DOHH2 (cell line): ENCODE data around the gene METTL17.

Experiments
- H3F3A ChIP-seq: fragments of 200-600 bp; sonication (generic), shearing (Covaris generic); 2 replicates; pipeline ENCODE4 v1.6.0; 2016; ENCODE audit warnings: antibody characterized with exemption, mild to moderate bottlenecking; ENCODE audit not compliant: control insufficient read depth, insufficient read depth
- H3K27ac ChIP-seq: fragments of 200-600 bp; sonication (generic); 2 replicates; pipeline ENCODE4 v1.5.1; 2014; ENCODE audit warnings: low read depth, mild to moderate bottlenecking, low read length, moderate library complexity
- H3K27me3 ChIP-seq: fragments of 200-600 bp; sonication (generic); 2 replicates; pipeline ENCODE4 v1.6.1; 2014; ENCODE audit warnings: mild to moderate bottlenecking, low read length, mixed read lengths; ENCODE audit not compliant: control insufficient read depth
- H3K36me3 ChIP-seq: fragments of 200-600 bp; sonication (generic); 2 replicates; pipeline ENCODE4 v1.6.1; 2014; ENCODE audit warnings: mild to moderate bottlenecking, low read length, moderate library complexity, mixed read lengths; ENCODE audit not compliant: control insufficient read depth
- H3K4me1 ChIP-seq: fragments of 200-600 bp; sonication (generic); 2 replicates; pipeline ENCODE4 v1.6.1; 2014; ENCODE audit warnings: mild to moderate bottlenecking, low read length, mixed read lengths; ENCODE audit not compliant: control insufficient read depth
- H3K4me2 ChIP-seq: fragments of 200-600 bp; sonication (generic); 2 replicates; pipeline ENCODE4 v1.6.0; 2014; ENCODE audit warnings: mild to moderate bottlenecking, low read length, moderate library complexity
- H3K4me3 ChIP-seq: fragments of 200-600 bp; sonication (generic); 2 replicates; pipeline ENCODE4 v1.5.1; 2014; ENCODE audit warnings: mild to moderate bottlenecking, low read length, mixed read lengths
- H3K79me2 ChIP-seq: fragments of 200-600 bp; sonication (generic); 2 replicates; pipeline ENCODE4 v1.6.1; 2014; ENCODE audit warnings: mild to moderate bottlenecking, low read length, mixed read lengths; ENCODE audit not compliant: control insufficient read depth
- H3K9me2 ChIP-seq: fragments of 200-600 bp; sonication (generic); replicated peaks from 2 replicates; pipeline ENCODE4 v1.6.1; 2014; ENCODE audit warnings: mild to moderate bottlenecking, low read length, mixed read lengths; ENCODE audit not compliant: control insufficient read depth
- H3K9me3 ChIP-seq: fragments of 200-600 bp; sonication (generic); 2 replicates; pipeline ENCODE4 v1.6.1; 2014; ENCODE audit warnings: antibody characterized with exemption, low read length, mixed read lengths; ENCODE audit not compliant: control insufficient read depth, insufficient read depth
- H4K20me1 ChIP-seq: fragments of 200-600 bp; sonication (generic); 2 replicates; pipeline ENCODE4 v1.6.0; 2014; ENCODE audit warnings: low read depth, mild to moderate bottlenecking, antibody characterized with exemption, low read length, moderate library complexity; ENCODE audit not compliant: control insufficient read depth, insufficient read depth
- CTCF ChIP-seq: fragments of 200-600 bp; sonication (generic); IDR thresholded peaks from one replicate; pipeline ENCODE4 v1.5.1; 2014; ENCODE audit warnings: antibody characterized with exemption, mild to moderate bottlenecking, low read depth, low read length; ENCODE audit not compliant: poor library complexity, severe bottlenecking
- EZH2phosphoT487 ChIP-seq: fragments of 200-600 bp; sonication (generic); IDR thresholded peaks from 2 replicates; pipeline ENCODE4 v1.6.1; 2017; ENCODE audit warnings: borderline replicate concordance, mild to moderate bottlenecking, antibody characterized with exemption, low read length, moderate library complexity, mixed read lengths

METTL17 gene

GRCh38 chr14:21015312-21015711, 25.5 kb downstream of the METTL17 start:
- H3K9me3 ChIP-seq, result no peaks in the 10 kb centered on the region
- H3K27ac ChIP-seq, result no peak overlapping the region
- no peaks in the 10 kb centered on the region for H3K36me3 ChIP-seq
- H3F3A ChIP-seq, result no peaks in the 10 kb centered on the region
- no peak overlapping the region for H3K4me2 ChIP-seq
- no peaks in the 10 kb centered on the region for H3K4me1 ChIP-seq
- H3K79me2 ChIP-seq, result no peaks in the 10 kb centered on the region
- no peaks in the 10 kb centered on the region for H4K20me1 ChIP-seq
- H3K9me2 ChIP-seq, result no peaks in the 10 kb centered on the region
- H3K4me3 ChIP-seq, result no peak overlapping the region
- TF ChIP-seq EZH2phosphoT487 (no peak), CTCF (no peak)
- H3K27me3 ChIP-seq, result peaks cover 21% of the 10 kb centered on the region

- H3K27me3 ChIP-seq, result peaks cover 20% of the 10 kb centered on the region
- no peaks in the 10 kb centered on the region for H3K9me2 ChIP-seq
- no peaks in the 10 kb centered on the region for H3K9me3 ChIP-seq
- H3K79me2 ChIP-seq, result no peaks in the 10 kb centered on the region
- H3K36me3 ChIP-seq, result no peaks in the 10 kb centered on the region
- H3K27ac ChIP-seq, result no peak overlapping the region
- H3K4me2 ChIP-seq, result no peak overlapping the region
- no peak overlapping the region for H3K4me3 ChIP-seq
- H3K4me1 ChIP-seq, result no peaks in the 10 kb centered on the region
- no peaks in the 10 kb centered on the region for H3F3A ChIP-seq
- no peak for TF ChIP-seq EZH2phosphoT487
- TF ChIP-seq CTCF, result no peak
- no peaks in the 10 kb centered on the region for H4K20me1 ChIP-seq
Observed at GRCh38 chr14:21016413-21017190, 26.8 kb downstream of the METTL17 start.

GRCh38 chr14:21017528-21018245, 27.9 kb downstream of the METTL17 start:
- no peak overlapping the region for H3K4me2 ChIP-seq
- no peaks in the 10 kb centered on the region for H3K36me3 ChIP-seq
- H4K20me1 ChIP-seq, result no peaks in the 10 kb centered on the region
- no peak overlapping the region for H3K4me3 ChIP-seq
- no peaks in the 10 kb centered on the region for H3F3A ChIP-seq
- H3K9me2 ChIP-seq, result no peaks in the 10 kb centered on the region
- no peak overlapping the region for H3K27ac ChIP-seq
- no peak for TF ChIP-seq EZH2phosphoT487
- no peaks in the 10 kb centered on the region for H3K4me1 ChIP-seq
- H3K79me2 ChIP-seq, result no peaks in the 10 kb centered on the region
- H3K27me3 ChIP-seq, result peaks cover 22% of the 10 kb centered on the region
- H3K9me3 ChIP-seq, result no peaks in the 10 kb centered on the region

GRCh38 chr14:21018286-21018685, 28.5 kb downstream of the METTL17 start:
- no peaks in the 10 kb centered on the region for H4K20me1 ChIP-seq
- no peak overlapping the region for H3K4me2 ChIP-seq
- peaks cover 26% of the 10 kb centered on the region for H3K27me3 ChIP-seq
- H3F3A ChIP-seq, result no peaks in the 10 kb centered on the region
- H3K4me3 ChIP-seq, result no peak overlapping the region
- no peaks in the 10 kb centered on the region for H3K79me2 ChIP-seq
- H3K27ac ChIP-seq, result no peak overlapping the region
- no peaks in the 10 kb centered on the region for H3K36me3 ChIP-seq
- no peaks in the 10 kb centered on the region for H3K4me1 ChIP-seq
- H3K9me2 ChIP-seq, result no peaks in the 10 kb centered on the region
- TF ChIP-seq CTCF (no peak), EZH2phosphoT487 (no peak)
- no peaks in the 10 kb centered on the region for H3K9me3 ChIP-seq
